Endothelial cell of umbilical vein (primary cell): Measurements from ENCODE around the gene TMPRSS7. TPM values are rescaled to one million over a fixed set of nuclear protein-coding genes. Genes with fewer than 3 reads are reported as not detected.

ENCODE experiments used
- BruUV-seq: library from RNA; stranded (reverse); fragments of 400-500 nt; replicated peaks from 2 replicates; lab custom pipeline; 2021; lab: Mats Ljungman, UMichigan
- CTCF ChIA-PET: fragments of 300-600, 350-600 bp; sonication (Branson Sonifier 250); formaldehyde crosslinking; loops from one replicate; lab custom pipeline; 2021; ENCODE audit warnings: antibody characterized with exemption, inconsistent platforms; lab: Charles Lee
- POLR2A ChIA-PET: fragments of 300-600, 350-600 bp; sonication (Branson Sonifier 250); formaldehyde crosslinking; loops from one replicate; lab custom pipeline; 2021; ENCODE audit warnings: antibody characterized with exemption, inconsistent platforms; lab: Charles Lee
- DNase-seq: peaks from one replicate; pipeline ENCODE4 v3.0.0-alpha.2; 2011; ENCODE audit warnings: low read depth, low spot score
- FAIRE-seq: peaks from 2 replicates; lab custom pipeline; 2011; peaks lifted over from hg19 to GRCh38; lab: Jason Lieb, UNC
- H2AFZ ChIP-seq: 2 replicates; pipeline ENCODE4 v1.6.0; 2012; ENCODE audit warnings: low read depth, low read length, control low read depth, inconsistent platforms
- H3K27ac ChIP-seq: 2 replicates; pipeline ENCODE4 v1.5.1; 2011; ENCODE audit warnings: low read depth, mild to moderate bottlenecking, control low read depth, low read length, moderate library complexity; ENCODE audit not compliant: insufficient read depth
- H3K27me3 ChIP-seq, 2 experiments: 2 replicates each; pipeline versions ENCODE4 v1.6.0 to v1.6.1; 2011; ENCODE audit warnings: low read length in 2 of 2, mixed read lengths in 1 of 2; ENCODE audit not compliant: control insufficient read depth in 2 of 2, insufficient read depth in 2 of 2
- H3K36me3 ChIP-seq, 2 experiments: 2 replicates in 1 of 2; 3 replicates in 1 of 2; pipeline ENCODE4 v1.5.1; 2011; ENCODE audit warnings: low read length in 2 of 2, mild to moderate bottlenecking in 1 of 2, moderate library complexity in 1 of 2; ENCODE audit not compliant: control insufficient read depth in 2 of 2, insufficient read depth in 2 of 2; ENCODE audit errors: extremely low read depth in 1 of 2
- H3K4me1 ChIP-seq: 3 replicates; pipeline ENCODE4 v1.5.1; 2011; ENCODE audit warnings: mild to moderate bottlenecking, low read length; ENCODE audit not compliant: control insufficient read depth, insufficient read depth; ENCODE audit errors: extremely low read depth
- H3K4me2 ChIP-seq: 2 replicates; pipeline ENCODE4 v1.6.1; 2011; ENCODE audit warnings: low read length, control low read depth, mixed read lengths; ENCODE audit not compliant: insufficient read depth
- H3K4me3 ChIP-seq, 3 experiments: fragments of 200-600 bp in 1 of 3; sonication (generic), shearing (Covaris generic) in 1 of 3; replicated peaks in 1 of 3; 2 replicates each; pipeline ENCODE4 v1.5.1; 2011 to 2016; ENCODE audit warnings: control low read depth in 3 of 3, low read length in 3 of 3, mild to moderate bottlenecking in 2 of 3, inconsistent platforms in 1 of 3, low read depth in 1 of 3, moderate library complexity in 1 of 3; ENCODE audit not compliant: insufficient read depth in 1 of 3
- H3K79me2 ChIP-seq: 2 replicates; pipeline ENCODE4 v1.6.0; 2012; ENCODE audit warnings: low read length, inconsistent platforms; ENCODE audit not compliant: control insufficient read depth, insufficient read depth
- H3K9ac ChIP-seq: replicated peaks from 2 replicates; pipeline ENCODE3; 2011; ENCODE audit warnings: low read length, control low read depth; ENCODE audit not compliant: insufficient read depth; ENCODE audit errors: extremely low read depth
- H3K9me1 ChIP-seq: replicated peaks from 3 replicates; pipeline ENCODE4 v1.6.0; 2011; ENCODE audit warnings: mild to moderate bottlenecking, low read length; ENCODE audit not compliant: control insufficient read depth, insufficient read depth; ENCODE audit errors: extremely low read depth
- H3K9me3 ChIP-seq: replicated peaks from 2 replicates; pipeline ENCODE4 v1.5.1; 2012; ENCODE audit warnings: low read length, inconsistent platforms; ENCODE audit not compliant: control insufficient read depth, insufficient read depth
- H4K20me1 ChIP-seq: replicated peaks from 2 replicates; pipeline ENCODE3; 2011; ENCODE audit warnings: mild to moderate bottlenecking, low read length; ENCODE audit not compliant: control insufficient read depth, insufficient read depth; ENCODE audit errors: extremely low read depth
- CTCF ChIP-seq, 2 donors: IDR thresholded peaks; 1 replicate in 1 of 2; 2 replicates in 1 of 2; pipeline ENCODE4 v1.5.1; 2011; ENCODE audit warnings: low read length in 2 of 2, mild to moderate bottlenecking in 2 of 2, moderate library complexity in 2 of 2, control low read depth in 1 of 2, inconsistent platforms in 1 of 2, low read depth in 1 of 2; ENCODE audit not compliant: insufficient read depth in 1 of 2; ENCODE audit errors: extremely low read depth in 1 of 2
- EZH2 ChIP-seq: IDR thresholded peaks from 2 replicates; pipeline ENCODE4 v1.6.1; 2012; ENCODE audit warnings: borderline replicate concordance, low read depth, mild to moderate bottlenecking, moderate library complexity, low read length, inconsistent platforms; ENCODE audit not compliant: severe bottlenecking
- FOS ChIP-seq: IDR thresholded peaks from 2 replicates; pipeline ENCODE4 v1.6.1; 2011; ENCODE audit warnings: mild to moderate bottlenecking, low read length, moderate library complexity, borderline replicate concordance; ENCODE audit not compliant: insufficient read depth
- GATA2 ChIP-seq: IDR thresholded peaks from 2 replicates; pipeline ENCODE4 v1.7.0; 2011; ENCODE audit warnings: low read depth, mild to moderate bottlenecking, moderate library complexity, mixed read lengths, low read length; ENCODE audit not compliant: insufficient read length, insufficient read depth
- JUN ChIP-seq: IDR thresholded peaks from 2 replicates; pipeline ENCODE4 v1.6.1; 2011; ENCODE audit warnings: borderline replicate concordance, low read depth; ENCODE audit not compliant: insufficient read length, insufficient read depth
- MAX ChIP-seq: IDR thresholded peaks from 2 replicates; pipeline ENCODE4 v1.6.1; 2011; ENCODE audit not compliant: insufficient read depth, insufficient read length
- MYC ChIP-seq: IDR thresholded peaks from one replicate; pipeline ENCODE4 v1.6.1; 2011; ENCODE audit warnings: mild to moderate bottlenecking, low read depth, low read length
- POLR2A ChIP-seq: IDR thresholded peaks from 2 replicates; pipeline ENCODE4 v1.6.1; 2012; ENCODE audit warnings: low read depth, mild to moderate bottlenecking, control low read depth, low read length
- POLR2AphosphoS5 ChIP-seq: IDR thresholded peaks from 2 replicates; pipeline ENCODE4 v1.6.1; 2012; ENCODE audit warnings: low read depth, mild to moderate bottlenecking, control low read depth, low read length, moderate library complexity; ENCODE audit not compliant: insufficient read depth
- dilution Hi-C: fragments of 300-500 bp; cut with MboI; formaldehyde crosslinking; loops from one replicate; pipeline ENCODE4 v1.15.0; 2019; ENCODE audit warnings: low sequenced_read_pairs; ENCODE audit not compliant: extremely low pct_ligation_motif_present
- intact Hi-C: fragments of 100-400 bp; cut with micrococcal nuclease; formaldehyde crosslinking; loops from one replicate; pipeline ENCODE4 v1.10.0; 2022
- polyA plus RNA-seq, 4 experiments: library from polyadenylated mRNA; depleted of rRNA in 3 of 4; stranded (reverse) in 3 of 4; unstranded in 1 of 4; fragments of >200 nt; gene quantifications; 2 replicates each; pipeline versions ENCODE4 v1.2.1 to v1.2.3, GENCODE V29; 2011 to 2012; ENCODE audit warnings: missing spikeins in 1 of 4
- total RNA-seq: library from RNA; stranded (reverse); gene quantifications from 2 replicates; pipeline ENCODE4 v1.2.3, GENCODE V29; 2021

TMPRSS7 gene
- total and polyA plus RNA-seq, 2 donors (not counting 3 experiments of a cell fraction or from before 2014, with no cell fraction given) = not detected

GRCh38 chr3:111998636-111999483 is 35.7 kb upstream of the TMPRSS7 start, which contains the start of gene TAGLN3:
Gene TAGLN3 (plus strand): TSS chr3:111998922. CDS start chr3:111999423, 501 bp downstream.
- no peaks in the 10 kb centered on the region for H3K79me2 ChIP-seq
- no TSS peak for BruUV-seq
- no peaks in the 10 kb centered on the region for H3K9me1 ChIP-seq
- DNase-seq (peak; percentile 20), FAIRE-seq (peak; percentile 59)
- H3K4me2 ChIP-seq = peak within 1 kb of the TSS; percentile 87
- no peaks in the 10 kb centered on the region for H3K36me3 ChIP-seq
- CTCF ChIA-PET = interaction anchor here (1.1 to 14.6 kb wide), 7 partner anchors 10 to 113 kb away, joined by 3 to 291 read pairs (median 7); partner anchors contain the start of gene ABHD10
- peaks cover 10% of the 10 kb centered on the region for H3K4me1 ChIP-seq
- dilution Hi-C loops (no loop called here), intact Hi-C loops (no loop called here)
- POLR2A ChIA-PET = no interaction called here
- H4K20me1 ChIP-seq = no peaks in the 10 kb centered on the region
- H3K4me3 ChIP-seq = peak within 1 kb of the TSS; percentile 11 to 68 (median 34)
- H3K27me3 ChIP-seq = no peaks in the 10 kb centered on the region
- no peak for TF ChIP-seq CTCF (IDR thresholded peaks at IDR 0.05; ENCODE audit: extremely low read depth in 1 of 2, insufficient read depth in 1 of 2, low read depth in 1 of 2, low read length in 2 of 2)
- TF ChIP-seq MYC = no peak
- TF ChIP-seq POLR2A = no peak
- no peak for TF ChIP-seq EZH2
- TF ChIP-seq JUN = no peak
- no peak for TF ChIP-seq MAX
- TF ChIP-seq POLR2AphosphoS5 = no peak
- TF ChIP-seq GATA2 = no peak
- no peak for TF ChIP-seq FOS
- H2AFZ ChIP-seq = peak within 1 kb of the TSS; percentile 98
- H3K27ac ChIP-seq = no peak within 1 kb of the TSS
- H3K9me3 ChIP-seq = no peaks in the 10 kb centered on the region
- H3K9ac ChIP-seq = no peak within 1 kb of the TSS
